HPDE6-E6E7 (cell line): Measurements from ENCODE around the gene CCT7.

Experiments used
- DNase-seq: peaks from one replicate; pipeline ENCODE4 v3.0.0; 2011; ENCODE audit warnings: missing footprints; ENCODE audit errors: extremely low spot score

CCT7 gene

GRCh38 chr2:73267008-73267407 lies 32.9 kb downstream of the CCT7 start:
- no peak for DNase-seq

DNA sequence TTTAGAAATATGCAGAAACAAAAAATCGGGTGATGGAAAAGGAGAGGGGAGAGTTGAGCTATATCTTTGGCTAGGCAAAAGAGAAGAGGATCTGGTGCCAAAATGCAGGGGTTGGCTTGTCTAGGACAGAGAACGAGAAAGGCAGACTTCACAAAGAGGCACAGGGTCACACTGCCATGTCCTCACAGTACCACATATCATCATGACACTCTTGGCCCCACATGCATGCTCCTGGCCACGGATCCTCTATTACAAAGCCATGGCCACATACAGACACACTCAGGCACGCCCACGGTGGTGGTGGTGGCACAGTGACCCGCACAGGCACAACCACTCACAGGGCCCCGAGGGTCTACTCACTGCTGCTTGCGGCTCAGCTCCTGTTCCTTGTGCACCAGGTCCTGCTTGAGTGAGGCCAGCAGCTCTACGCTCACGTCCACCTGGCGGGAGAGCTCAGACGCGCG lies 34.3 kb downstream of the CCT7 start:
- no peak for DNase-seq

- DNase-seq = peak; percentile 88
Measured at GRCh38 chr2:73268830-73269685, 35.0 kb downstream of the CCT7 start.

- no peak for DNase-seq
Measured at GRCh38 chr2:73269686-73270465, 35.8 kb downstream of the CCT7 start.

GRCh38 chr2:73272270-73272669 lies 38.2 kb downstream of the CCT7 start:
- DNase-seq = no peak

DNA sequence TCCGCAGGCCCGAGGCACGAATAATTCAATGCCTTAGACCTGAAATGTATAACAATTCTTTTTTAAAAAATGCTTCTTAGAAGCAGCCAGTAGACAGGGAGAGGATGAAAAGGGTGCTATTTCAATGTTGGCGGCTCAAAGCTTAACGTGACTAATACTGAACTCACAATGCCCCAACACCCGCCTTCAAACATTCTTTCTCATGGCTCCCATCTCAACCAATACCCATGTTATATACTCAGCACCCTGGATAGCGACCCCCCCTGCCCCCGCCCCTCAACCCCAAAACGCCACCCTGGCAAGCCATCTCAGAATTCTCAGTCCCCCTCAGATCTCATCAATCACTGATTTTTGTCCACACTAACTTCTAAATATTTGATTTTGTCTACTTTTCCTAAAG lies 45.7 kb downstream of the CCT7 start:
- no peak for DNase-seq

- DNase-seq = no peak
Measured at GRCh38 chr2:73281244-73281643, 47.1 kb downstream of the CCT7 start.

- DNase-seq = no peak
Measured at GRCh38 chr2:73282924-73283544, 48.9 kb downstream of the CCT7 start.

DNA sequence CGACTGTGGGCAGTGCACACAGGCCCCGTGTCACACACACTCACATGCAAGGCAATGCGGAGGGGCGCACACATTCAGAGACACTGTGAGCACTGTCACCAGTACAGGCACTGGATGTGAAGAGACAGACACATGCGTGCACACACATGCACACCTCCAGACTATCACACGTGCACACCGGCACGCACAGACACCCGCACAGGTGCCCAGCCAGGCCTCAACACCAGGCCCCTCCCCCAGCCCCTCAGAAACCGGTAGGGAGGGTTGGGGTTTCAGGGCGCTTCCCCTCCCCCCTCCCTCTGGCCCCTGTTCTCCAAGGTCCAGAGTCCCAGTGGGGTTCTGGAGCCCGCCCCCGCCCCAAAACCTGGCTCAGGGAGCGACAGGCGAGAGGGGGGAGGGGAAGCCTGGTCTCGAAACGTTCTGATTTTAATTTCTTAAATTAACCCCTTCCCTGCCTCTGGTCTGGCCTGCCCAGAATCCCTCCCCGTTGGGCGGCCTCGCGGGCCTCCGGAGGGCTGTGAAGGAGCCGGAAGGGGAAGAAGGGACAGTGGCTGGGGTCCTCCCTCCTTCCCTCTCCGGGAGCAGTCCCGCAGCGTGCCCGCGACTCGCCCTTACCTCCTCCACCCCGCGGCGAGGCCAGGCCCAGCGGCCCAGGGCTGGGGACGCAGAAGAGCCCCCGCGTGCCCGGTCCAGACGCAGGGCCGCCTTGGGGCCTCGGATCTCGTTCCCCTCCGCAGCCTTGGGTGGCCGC lies 49.6 kb downstream of the CCT7 start:
- DNase-seq = no peak

GRCh38 chr2:73284296-73285158 lies 50.4 kb downstream of the CCT7 start, which contains the start of gene FBXO41:
Gene FBXO41 (minus strand): TSS chr2:73284478. CDS start chr2:73269630, 14,848 bp downstream.
- DNase-seq = no peak

- DNase-seq = no peak
Measured at GRCh38 chr2:73285159-73285739, 51.1 kb downstream of the CCT7 start.

- DNase-seq = no peak
Measured at GRCh38 chr2:73286134-73286655, 52.1 kb downstream of the CCT7 start.

GRCh38 chr2:73289304-73289703 lies 55.2 kb downstream of the CCT7 start:
- DNase-seq = no peak

DNA sequence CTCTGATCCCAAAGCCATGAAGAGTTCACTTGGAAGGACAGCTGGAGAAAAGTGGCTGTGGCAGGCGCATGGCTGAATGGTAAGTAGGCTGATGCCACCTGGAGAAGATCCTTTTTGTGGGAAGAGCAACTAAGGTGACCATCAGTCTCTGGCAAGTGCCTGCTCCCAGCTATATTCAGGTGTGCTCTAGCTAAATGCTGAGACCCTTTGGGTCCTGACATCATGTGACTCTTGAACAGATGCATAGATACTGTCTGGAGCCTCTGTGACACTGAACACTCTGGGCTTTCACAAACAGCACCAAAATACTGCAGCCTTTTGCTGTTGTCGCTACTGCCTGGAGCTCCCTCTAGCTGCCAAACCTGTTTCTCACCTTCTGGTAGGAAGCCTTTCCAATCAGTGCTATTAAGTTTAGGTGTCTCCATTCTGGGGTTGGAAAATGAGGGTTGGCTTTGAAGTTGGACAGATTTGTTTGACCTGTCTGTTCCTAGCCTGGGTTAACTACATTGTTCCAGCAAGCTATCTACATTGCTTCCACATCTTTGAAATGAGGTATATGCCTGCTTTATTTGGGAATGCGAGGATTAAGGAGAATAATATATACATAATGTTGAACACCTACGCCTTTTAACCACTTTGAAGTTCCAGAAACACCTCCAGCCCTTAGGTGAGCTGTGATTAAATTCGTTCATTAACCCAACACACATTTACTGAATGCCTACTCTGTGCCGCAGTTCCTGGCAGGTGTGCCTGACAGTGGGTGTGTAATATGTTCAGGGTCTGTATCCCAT lies 56.1 kb downstream of the CCT7 start:
- no peak for DNase-seq

GRCh38 chr2:73291093-73291460 lies 57.0 kb downstream of the CCT7 start:
- no peak for DNase-seq

DNA sequence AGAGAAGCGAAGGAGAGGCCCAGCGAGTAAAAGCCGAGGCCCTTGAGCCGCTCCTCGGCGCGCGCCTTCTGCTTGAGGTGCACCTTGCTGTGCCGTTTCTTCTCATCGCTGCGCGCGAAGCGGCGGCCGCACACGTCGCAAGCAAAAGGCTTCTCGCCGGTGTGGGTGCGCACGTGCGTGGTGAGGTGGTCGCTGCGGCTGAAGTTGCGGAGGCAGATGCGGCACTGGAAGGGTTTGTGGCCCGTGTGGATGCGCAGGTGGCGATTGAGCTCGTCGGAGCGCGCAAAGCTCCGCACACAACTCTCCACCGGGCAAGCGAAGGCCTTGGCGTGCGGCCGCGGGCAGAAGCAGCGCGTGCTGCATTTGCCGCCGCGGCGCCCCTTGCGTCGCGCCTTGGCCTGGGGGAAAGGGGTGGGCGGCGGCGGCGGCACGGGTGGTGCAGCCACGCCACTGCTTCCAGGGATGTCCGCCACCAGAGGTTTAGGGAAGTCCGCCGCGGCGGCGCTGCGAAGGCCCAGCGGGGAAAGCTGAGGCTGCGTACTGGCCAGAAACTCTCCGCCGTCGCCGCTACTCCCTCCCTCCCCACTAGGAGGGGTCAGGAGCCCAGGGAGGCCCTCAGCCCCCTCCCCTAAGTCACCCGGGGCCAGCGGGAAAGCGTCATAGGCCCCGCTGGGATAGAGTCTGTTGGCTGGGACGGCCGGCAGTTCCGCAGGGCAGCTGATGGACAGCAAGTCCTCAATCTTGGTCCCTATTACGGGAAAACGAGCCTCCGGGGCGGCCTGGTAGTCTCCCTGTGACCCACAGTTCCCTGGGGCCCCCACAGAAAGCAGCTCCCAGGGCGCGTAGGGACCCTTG lies 57.6 kb downstream of the CCT7 start:
- no peak for DNase-seq

DNA sequence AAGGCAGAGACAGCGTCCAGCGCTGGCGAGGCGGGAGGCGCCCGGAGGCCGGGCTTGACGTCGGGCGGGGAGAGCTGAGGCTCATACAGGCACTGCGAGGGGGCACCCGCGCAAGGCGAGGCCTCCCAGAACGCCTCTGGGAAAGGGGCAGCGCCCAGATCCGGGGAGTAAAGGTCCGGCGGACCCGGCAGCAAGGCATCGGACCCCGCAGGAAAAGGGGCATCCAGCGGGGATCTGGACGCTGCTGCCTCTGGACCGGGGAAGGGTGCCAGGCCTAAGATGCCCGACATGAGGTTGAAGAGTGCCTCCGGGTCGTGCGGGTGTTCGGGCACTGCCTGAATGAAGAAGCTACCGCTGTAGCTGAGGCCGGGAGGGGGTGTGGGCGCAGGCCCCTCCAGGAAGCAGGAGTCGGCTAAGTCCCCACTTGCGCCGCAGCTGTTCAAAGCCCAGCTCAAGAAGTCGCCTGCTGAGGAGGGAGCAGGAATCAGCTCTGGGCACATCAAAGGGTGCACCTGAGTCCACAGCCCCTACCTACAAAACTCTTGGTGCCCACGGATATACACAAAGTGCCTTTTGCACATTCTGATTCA lies 58.3 kb downstream of the CCT7 start:
- DNase-seq = no peak
